Chondrocyte (in vitro differentiated cells): ENCODE results near the gene UMAD1. TPM values are rescaled to one million over a fixed set of nuclear protein-coding genes. Genes with fewer than 3 reads are reported as not detected.

Source experiments
- DNase-seq: peaks from one replicate; pipeline ENCODE4 v3.0.0; 2021; ENCODE audit warnings: mixed read lengths, low spot score
- H3K27ac Mint-ChIP-seq: one replicate; pipeline ENCODE4 v1.8.0; 2021; ENCODE audit warnings: mild to moderate bottlenecking, moderate library complexity, mixed read lengths; ENCODE audit not compliant: unreplicated experiment
- H3K27me3 Mint-ChIP-seq: 2 replicates; pipeline ENCODE4 v1.8.0; 2021; ENCODE audit warnings: low read depth, mixed read lengths
- H3K36me3 Mint-ChIP-seq: 2 replicates; pipeline ENCODE4 v1.8.0; 2021; ENCODE audit warnings: low read depth, mixed read lengths
- H3K4me1 Mint-ChIP-seq: 2 replicates; pipeline ENCODE4 v1.8.0; 2021; ENCODE audit warnings: low read depth, mild to moderate bottlenecking, mixed read lengths
- H3K4me3 Mint-ChIP-seq: one replicate; pipeline ENCODE4 v1.8.0; 2021; ENCODE audit warnings: mild to moderate bottlenecking, moderate library complexity, mixed read lengths; ENCODE audit not compliant: unreplicated experiment
- H3K9me3 Mint-ChIP-seq: 2 replicates; pipeline ENCODE4 v1.8.0; 2021; ENCODE audit warnings: low read depth, mixed read lengths
- total RNA-seq: library from RNA; stranded (reverse); gene quantifications from 3 replicates; pipeline ENCODE4 v1.2.1, GENCODE V29; 2021
- TF ChIP-seq, protein P1 (sequence below): fragments of 200-600 bp; sonication (generic); IDR thresholded peaks from 2 replicates; pipeline ENCODE4 v1.5.0; 2021; ENCODE audit warnings: antibody characterized with exemption, mild to moderate bottlenecking, moderate library complexity

UMAD1 gene
- total RNA-seq, 1 donor from 2014 or later = 5.5 TPM

DNA sequence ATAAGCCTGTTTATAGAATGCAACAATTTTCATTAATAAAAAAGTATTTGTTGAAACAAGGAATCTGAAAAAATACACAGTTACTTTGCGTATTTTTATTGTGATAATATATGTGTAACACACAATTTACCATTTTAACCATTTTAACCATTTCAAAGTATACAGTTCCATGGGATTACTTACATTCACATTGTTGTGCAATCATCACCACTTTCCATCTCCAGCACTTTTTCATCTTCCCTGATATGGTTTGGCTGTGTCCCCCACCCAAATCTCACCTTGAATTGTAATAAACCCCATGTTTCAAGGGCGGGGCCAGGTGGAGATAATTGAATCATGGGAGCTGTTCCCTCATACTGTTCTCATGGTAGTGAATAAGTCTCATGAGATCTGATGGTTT, 266.8 kb downstream of the UMAD1 start:
- Mint-ChIP-seq H3K27ac (no peak overlapping the region), H3K4me3 (no peak overlapping the region), H3K27me3 (no peaks in the 10 kb centered on the region), H3K36me3 (no peaks in the 10 kb centered on the region), H3K9me3 (no peaks in the 10 kb centered on the region), H3K4me1 (peaks cover 15% of the 10 kb centered on the region)
- TF ChIP-seq, protein P1, sequence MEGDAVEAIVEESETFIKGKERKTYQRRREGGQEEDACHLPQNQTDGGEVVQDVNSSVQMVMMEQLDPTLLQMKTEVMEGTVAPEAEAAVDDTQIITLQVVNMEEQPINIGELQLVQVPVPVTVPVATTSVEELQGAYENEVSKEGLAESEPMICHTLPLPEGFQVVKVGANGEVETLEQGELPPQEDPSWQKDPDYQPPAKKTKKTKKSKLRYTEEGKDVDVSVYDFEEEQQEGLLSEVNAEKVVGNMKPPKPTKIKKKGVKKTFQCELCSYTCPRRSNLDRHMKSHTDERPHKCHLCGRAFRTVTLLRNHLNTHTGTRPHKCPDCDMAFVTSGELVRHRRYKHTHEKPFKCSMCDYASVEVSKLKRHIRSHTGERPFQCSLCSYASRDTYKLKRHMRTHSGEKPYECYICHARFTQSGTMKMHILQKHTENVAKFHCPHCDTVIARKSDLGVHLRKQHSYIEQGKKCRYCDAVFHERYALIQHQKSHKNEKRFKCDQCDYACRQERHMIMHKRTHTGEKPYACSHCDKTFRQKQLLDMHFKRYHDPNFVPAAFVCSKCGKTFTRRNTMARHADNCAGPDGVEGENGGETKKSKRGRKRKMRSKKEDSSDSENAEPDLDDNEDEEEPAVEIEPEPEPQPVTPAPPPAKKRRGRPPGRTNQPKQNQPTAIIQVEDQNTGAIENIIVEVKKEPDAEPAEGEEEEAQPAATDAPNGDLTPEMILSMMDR = no peak
- DNase-seq = no peak

DNA sequence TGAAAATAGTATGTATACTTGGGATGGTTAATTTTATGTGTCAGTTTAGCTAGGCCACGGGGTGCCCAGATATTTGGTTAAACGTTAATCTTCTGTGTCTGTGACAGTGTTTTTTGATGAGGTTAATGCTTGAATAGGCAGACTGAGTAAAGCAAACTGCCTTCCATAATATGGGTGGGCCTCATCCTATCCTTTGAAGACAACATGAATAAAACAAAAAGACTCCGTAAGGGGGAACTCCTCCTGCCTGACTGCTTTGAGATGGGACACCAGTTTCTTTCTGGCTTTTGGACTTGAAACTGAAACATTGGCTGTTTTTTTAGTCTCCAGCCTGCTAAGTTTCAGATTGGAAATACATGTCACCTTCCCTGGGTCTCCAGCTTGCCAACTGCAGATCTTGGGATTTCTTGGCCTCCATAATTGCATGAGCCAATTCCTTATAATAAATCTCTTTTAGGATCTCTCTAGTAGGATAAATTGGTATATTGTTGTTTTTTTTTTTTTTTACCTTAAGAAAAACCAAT, 268.1 kb downstream of the UMAD1 start:
- TF ChIP-seq, protein P1 = no peak
- Mint-ChIP-seq H3K27ac (no peak overlapping the region), H3K27me3 (no peaks in the 10 kb centered on the region), H3K36me3 (no peaks in the 10 kb centered on the region), H3K9me3 (no peaks in the 10 kb centered on the region), H3K4me1 (peaks cover 16% of the 10 kb centered on the region), H3K4me3 (no peak overlapping the region)
- DNase-seq = no peak

DNA sequence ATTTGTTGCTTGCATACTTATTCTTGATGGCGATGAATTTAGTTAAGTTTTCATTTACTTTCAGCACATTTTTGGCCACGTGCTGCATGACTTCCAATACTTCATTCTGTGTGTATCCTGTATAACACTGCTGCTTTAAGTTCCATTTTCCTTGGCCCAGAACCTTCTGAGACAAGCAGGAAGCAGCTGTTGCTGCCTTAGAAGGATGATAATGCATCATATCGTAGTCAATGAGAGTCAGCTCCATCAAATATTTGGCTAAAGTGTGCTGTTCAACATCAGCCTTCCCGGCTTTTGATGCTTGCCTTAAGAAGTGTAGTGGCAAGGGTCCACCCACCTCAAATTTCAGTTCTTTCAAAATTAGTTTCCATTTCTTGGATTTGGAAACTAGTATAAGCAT, 268.8 kb downstream of the UMAD1 start:
- peaks cover 16% of the 10 kb centered on the region for H3K4me1 Mint-ChIP-seq
- no peaks in the 10 kb centered on the region for H3K27me3 Mint-ChIP-seq
- H3K36me3 Mint-ChIP-seq = no peaks in the 10 kb centered on the region
- H3K9me3 Mint-ChIP-seq = no peaks in the 10 kb centered on the region
- DNase-seq = no peak
- H3K27ac Mint-ChIP-seq = no peak overlapping the region
- TF ChIP-seq, protein P1 = no peak
- no peak overlapping the region for H3K4me3 Mint-ChIP-seq

DNA sequence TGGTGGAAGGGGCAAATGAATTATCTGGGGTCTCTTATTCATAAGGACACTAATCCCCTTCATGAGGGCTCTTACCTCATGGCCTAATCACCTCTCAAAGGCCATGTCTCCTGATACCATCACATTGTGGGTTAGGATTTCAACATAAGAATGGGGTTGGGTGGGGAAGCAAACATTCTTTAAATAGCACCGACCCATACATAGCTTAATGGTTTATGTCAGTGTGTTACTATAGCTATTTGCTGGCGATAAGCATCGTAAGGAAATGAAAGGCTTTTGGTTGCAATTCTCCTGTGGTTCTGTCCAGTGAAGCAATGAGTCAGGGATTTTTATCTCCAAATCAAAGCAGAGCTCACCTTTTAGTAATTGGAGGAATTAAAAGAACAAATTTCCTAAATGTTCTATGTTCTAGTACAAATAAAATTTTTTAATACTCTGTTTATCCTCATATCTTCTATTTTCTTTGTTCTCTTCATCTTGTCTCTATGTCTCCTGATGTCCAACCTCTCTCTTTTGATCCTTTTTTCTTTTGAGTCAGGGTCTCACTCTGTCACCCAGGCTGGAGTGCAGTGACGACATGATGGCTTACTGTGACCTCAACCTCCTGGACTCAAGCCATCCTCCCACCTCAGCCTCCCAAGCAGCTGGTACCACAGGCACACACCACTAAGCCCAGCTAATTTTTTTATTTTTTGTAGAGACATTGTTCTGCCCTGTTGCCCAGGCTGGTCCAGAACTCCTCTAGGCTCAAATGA, 271.0 kb downstream of the UMAD1 start:
- TF ChIP-seq, protein P1 = no peak
- peaks cover 16% of the 10 kb centered on the region for H3K4me1 Mint-ChIP-seq

DNA sequence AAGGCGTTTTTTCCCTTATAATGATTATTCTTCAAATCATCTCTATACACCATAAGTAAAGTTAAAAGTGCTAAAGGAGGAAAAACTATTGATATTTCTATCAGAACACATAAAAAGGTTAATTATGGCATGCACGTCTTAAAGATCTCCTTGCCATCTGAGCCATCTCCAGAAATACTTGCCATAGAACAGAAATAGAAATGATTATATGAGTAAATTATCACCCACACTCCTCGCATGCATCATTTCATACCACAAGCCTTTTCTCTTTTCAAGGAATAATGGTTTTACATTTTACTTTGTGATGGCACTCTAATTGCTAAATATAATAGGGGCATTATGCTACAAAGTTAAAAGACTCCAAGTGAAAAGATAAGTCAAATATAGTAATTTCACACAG, 272.4 kb downstream of the UMAD1 start:
- no peak overlapping the region for H3K4me3 Mint-ChIP-seq
- no peak for DNase-seq
- H3K9me3 Mint-ChIP-seq = no peaks in the 10 kb centered on the region
- H3K27me3 Mint-ChIP-seq = no peaks in the 10 kb centered on the region
- no peak overlapping the region for H3K27ac Mint-ChIP-seq
- peaks cover 16% of the 10 kb centered on the region for H3K4me1 Mint-ChIP-seq
- TF ChIP-seq, protein P1 = no peak
- no peaks in the 10 kb centered on the region for H3K36me3 Mint-ChIP-seq

More for the DNA sequence above, 271.0 kb downstream of the UMAD1 start:
- DNase-seq = no peak
- Mint-ChIP-seq H3K27ac (no peak overlapping the region), H3K4me3 (no peak overlapping the region), H3K36me3 (no peaks in the 10 kb centered on the region), H3K27me3 (no peaks in the 10 kb centered on the region), H3K9me3 (no peaks in the 10 kb centered on the region)
